ENCODE measurements around the gene TMEM179B. TPM values are rescaled to one million over a fixed set of nuclear protein-coding genes. Genes with fewer than 3 reads are reported as not detected.
A peak's percentile ranks its signal among the peaks of the same experiment; 100 is the strongest.
"Not testable (repeated sequence)": the region's sequence is repeated elsewhere in the genome, so short reads cannot be mapped to it uniquely, and the experiment has no call there.

The TMEM179B gene
- 29.0 and 41.7 TPM in 2 replicates for total RNA-seq

GRCh38 chr11:62787005-62787759, at the start of gene TMEM179B:
TSS of gene TMEM179B (plus strand) at chr11:62787402. CDS start at chr11:62787432, 30 bp downstream.
- DNase-seq, result peak; percentile 99

GRCh38 chr11:62747475-62748160, 39.6 kb upstream of the TMEM179B start:
- DNase-seq, result no peak

GRCh38 chr11:62749931-62750330, 37.3 kb upstream of the TMEM179B start:
- DNase-seq, result not testable (repeated sequence)

GRCh38 chr11:62752177-62752785, 34.9 kb upstream of the TMEM179B start:
- no peak for DNase-seq

GRCh38 chr11:62752994-62753735, 34.0 kb upstream of the TMEM179B start:
- no peak for DNase-seq

GRCh38 chr11:62753736-62754603, 33.2 kb upstream of the TMEM179B start, which contains the start of gene ZBTB3:
TSS of gene ZBTB3 (minus strand) at chr11:62754160. CDS start at chr11:62753664, 496 bp downstream.
- peak; percentile 100 for DNase-seq

- no peak for DNase-seq
These were observed 32.1 kb upstream of the TMEM179B start for GRCh38 chr11:62755086-62755615.

GRCh38 chr11:62757846-62758788, 29.1 kb upstream of the TMEM179B start:
- DNase-seq, result no peak

- DNase-seq, result not testable (repeated sequence)
These were observed 26.4 kb upstream of the TMEM179B start for GRCh38 chr11:62760867-62761227.

- DNase-seq, result no peak
These were observed 16.4 kb upstream of the TMEM179B start for GRCh38 chr11:62770778-62771143.

- DNase-seq, result peak; percentile 98
These were observed 15.8 kb upstream of the TMEM179B start, which contains the start of gene TAF6L for GRCh38 chr11:62771144-62772021. TSS of gene TAF6L (plus strand) at chr11:62771396. CDS start at chr11:62775784, 4,388 bp downstream.

GRCh38 chr11:62774407-62774806, 12.8 kb upstream of the TMEM179B start:
- peak; percentile 42 for DNase-seq

GRCh38 chr11:62775646-62776045, 11.6 kb upstream of the TMEM179B start:
- DNase-seq, result no peak

GRCh38 chr11:62777389-62777788, 9.8 kb upstream of the TMEM179B start:
- DNase-seq, result no peak

GRCh38 chr11:62778441-62778840, 8.8 kb upstream of the TMEM179B start:
- DNase-seq, result no peak

GRCh38 chr11:62782753-62783152, 4.4 kb upstream of the TMEM179B start:
- no peak for DNase-seq

- peak; percentile 90 for DNase-seq
These were observed 741 bp upstream of the TMEM179B start for GRCh38 chr11:62786318-62787004.

GRCh38 chr11:62788991-62789390, 1.8 kb downstream of the TMEM179B start:
- no peak for DNase-seq

- DNase-seq, result no peak
These were observed 2.4 kb downstream of the TMEM179B start for GRCh38 chr11:62789576-62789975.

Measured in dermis blood vessel endothelial cell (primary cell).